Adipocyte (in vitro differentiated cells): Measurements from ENCODE around the gene ZNF532.

Experiments used
- DNase-seq: peaks from one replicate; pipeline ENCODE4 v3.0.0-alpha.2; 2015; ENCODE audit warnings: low read depth
- H3K27me3 ChIP-seq: replicated peaks from 2 replicates; pipeline ENCODE4 v1.7.0; 2013; ENCODE audit warnings: mild to moderate bottlenecking, low read length, moderate library complexity; ENCODE audit not compliant: control insufficient read depth, insufficient read depth
- H3K36me3 ChIP-seq: 2 replicates; pipeline ENCODE4 v1.7.0; 2013; ENCODE audit warnings: low read length, mild to moderate bottlenecking, moderate library complexity; ENCODE audit not compliant: control insufficient read depth, insufficient read depth, severe bottlenecking
- H3K4me1 ChIP-seq: 2 replicates; pipeline ENCODE4 v1.7.0; 2013; ENCODE audit warnings: mild to moderate bottlenecking, low read length, moderate library complexity; ENCODE audit not compliant: control insufficient read depth, insufficient read depth
- H3K4me3 ChIP-seq: 2 replicates; pipeline ENCODE4 v1.7.0; 2013; ENCODE audit warnings: mild to moderate bottlenecking, low read length, moderate library complexity
- H3K9ac ChIP-seq: 2 replicates; pipeline ENCODE4 v1.7.0; 2013; ENCODE audit warnings: mild to moderate bottlenecking, low read length, moderate library complexity
- H3K9me3 ChIP-seq: 2 replicates; pipeline ENCODE4 v1.7.0; 2013; ENCODE audit warnings: mild to moderate bottlenecking, low read length, moderate library complexity; ENCODE audit not compliant: control insufficient read depth

ZNF532 gene

GRCh38 chr18:58988600-58988999 lies 123.9 kb downstream of the ZNF532 start:
- no peak for DNase-seq

DNA sequence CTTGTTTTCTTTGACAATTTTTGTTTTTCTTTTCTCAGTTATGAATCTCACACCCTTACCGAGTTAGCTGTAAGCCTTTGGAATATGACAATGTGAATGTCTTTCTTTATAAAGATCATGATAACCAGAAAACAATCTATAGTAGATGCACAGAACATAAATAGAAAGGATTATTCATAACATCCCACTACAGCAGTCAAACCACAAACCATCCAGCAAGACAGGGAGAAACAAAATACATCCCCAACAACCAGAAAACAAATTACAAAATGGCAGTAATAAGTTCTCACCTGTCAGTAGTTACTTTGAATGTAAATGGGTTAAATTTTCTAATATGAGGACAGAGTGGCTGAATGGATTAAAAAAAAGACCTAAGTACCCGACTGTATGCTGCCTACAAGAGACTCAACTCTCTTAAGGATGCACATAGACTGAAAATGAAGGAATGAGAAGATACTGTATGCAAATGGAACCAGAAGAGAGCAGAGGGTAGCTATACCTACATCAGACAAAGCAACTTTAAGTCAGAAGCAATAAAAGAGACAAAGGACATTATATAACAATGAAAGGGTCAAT lies 124.6 kb downstream of the ZNF532 start:
- no peaks in the 10 kb centered on the region for H3K36me3 ChIP-seq
- no peaks in the 10 kb centered on the region for H3K27me3 ChIP-seq
- DNase-seq: no peak
- peaks cover 12% of the 10 kb centered on the region for H3K9me3 ChIP-seq
- no peak overlapping the region for H3K9ac ChIP-seq
- H3K4me3 ChIP-seq: no peak overlapping the region
- H3K4me1 ChIP-seq: peaks cover 21% of the 10 kb centered on the region

More at GRCh38 chr18:58988600-58988999, 123.9 kb downstream of the ZNF532 start:
- no peaks in the 10 kb centered on the region for H3K36me3 ChIP-seq
- no peak overlapping the region for H3K9ac ChIP-seq
- no peak overlapping the region for H3K4me3 ChIP-seq
- H3K9me3 ChIP-seq: peaks cover 12% of the 10 kb centered on the region
- H3K27me3 ChIP-seq: no peaks in the 10 kb centered on the region
- peaks cover 17% of the 10 kb centered on the region for H3K4me1 ChIP-seq

DNA sequence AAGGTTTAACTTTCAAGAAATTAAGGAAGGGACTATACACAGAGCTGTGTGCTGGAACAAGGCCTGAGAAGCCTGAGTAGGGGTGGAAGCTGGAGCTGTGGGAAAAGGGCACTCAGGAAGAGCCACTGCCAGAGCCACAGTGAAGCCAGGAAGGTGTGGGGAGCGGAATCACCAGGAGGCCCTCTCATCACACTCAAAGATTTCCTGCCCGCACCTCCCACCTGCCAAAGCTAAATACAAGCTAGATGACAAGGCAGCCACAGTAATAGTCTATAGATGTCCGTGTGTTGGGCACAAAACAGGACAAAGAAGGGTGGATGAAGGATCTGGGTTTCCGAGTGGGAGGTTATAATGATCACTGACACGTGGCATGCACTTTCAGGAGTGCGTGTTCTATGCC lies 126.0 kb downstream of the ZNF532 start:
- Histone ChIP-seq H3K9ac (no peak overlapping the region), H3K27me3 (no peaks in the 10 kb centered on the region), H3K36me3 (no peaks in the 10 kb centered on the region), H3K4me3 (no peak overlapping the region), H3K9me3 (peaks cover 12% of the 10 kb centered on the region), H3K4me1 (peaks cover 25% of the 10 kb centered on the region)
- no peak for DNase-seq

DNA sequence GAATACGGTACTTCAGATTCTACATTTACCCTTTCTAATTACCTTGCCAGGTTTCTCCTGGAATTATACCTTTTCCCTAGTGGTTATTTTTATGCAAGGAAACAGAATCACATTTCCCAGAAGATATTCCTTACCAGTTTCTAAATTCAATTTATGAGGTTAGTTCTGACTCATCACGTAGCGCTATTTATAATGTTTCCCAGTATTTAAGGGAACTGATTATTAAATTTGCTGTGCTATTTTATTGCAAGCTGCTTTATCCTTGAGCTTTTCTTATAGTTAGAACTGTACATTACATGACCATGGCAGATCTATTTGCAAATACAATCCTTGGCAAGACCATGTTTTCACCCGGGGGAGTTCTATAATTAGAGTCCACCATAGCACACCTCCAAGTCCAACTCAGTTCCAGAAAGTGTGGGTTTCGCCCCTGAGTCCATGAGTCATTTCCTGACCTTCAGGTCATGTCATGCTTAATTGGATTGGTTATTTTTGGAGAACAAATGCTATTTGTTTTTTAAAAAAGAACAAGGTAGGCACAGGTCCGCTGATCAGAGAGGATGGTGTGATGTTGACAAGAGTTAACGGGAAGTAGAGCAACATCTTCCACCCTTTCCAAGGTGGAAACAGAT lies 126.6 kb downstream of the ZNF532 start:
- H3K4me3 ChIP-seq: no peak overlapping the region
- peaks cover 12% of the 10 kb centered on the region for H3K9me3 ChIP-seq
- H3K9ac ChIP-seq: no peak overlapping the region
- DNase-seq: no peak
- peaks cover 30% of the 10 kb centered on the region for H3K4me1 ChIP-seq
- no peaks in the 10 kb centered on the region for H3K27me3 ChIP-seq
- H3K36me3 ChIP-seq: no peaks in the 10 kb centered on the region

DNA sequence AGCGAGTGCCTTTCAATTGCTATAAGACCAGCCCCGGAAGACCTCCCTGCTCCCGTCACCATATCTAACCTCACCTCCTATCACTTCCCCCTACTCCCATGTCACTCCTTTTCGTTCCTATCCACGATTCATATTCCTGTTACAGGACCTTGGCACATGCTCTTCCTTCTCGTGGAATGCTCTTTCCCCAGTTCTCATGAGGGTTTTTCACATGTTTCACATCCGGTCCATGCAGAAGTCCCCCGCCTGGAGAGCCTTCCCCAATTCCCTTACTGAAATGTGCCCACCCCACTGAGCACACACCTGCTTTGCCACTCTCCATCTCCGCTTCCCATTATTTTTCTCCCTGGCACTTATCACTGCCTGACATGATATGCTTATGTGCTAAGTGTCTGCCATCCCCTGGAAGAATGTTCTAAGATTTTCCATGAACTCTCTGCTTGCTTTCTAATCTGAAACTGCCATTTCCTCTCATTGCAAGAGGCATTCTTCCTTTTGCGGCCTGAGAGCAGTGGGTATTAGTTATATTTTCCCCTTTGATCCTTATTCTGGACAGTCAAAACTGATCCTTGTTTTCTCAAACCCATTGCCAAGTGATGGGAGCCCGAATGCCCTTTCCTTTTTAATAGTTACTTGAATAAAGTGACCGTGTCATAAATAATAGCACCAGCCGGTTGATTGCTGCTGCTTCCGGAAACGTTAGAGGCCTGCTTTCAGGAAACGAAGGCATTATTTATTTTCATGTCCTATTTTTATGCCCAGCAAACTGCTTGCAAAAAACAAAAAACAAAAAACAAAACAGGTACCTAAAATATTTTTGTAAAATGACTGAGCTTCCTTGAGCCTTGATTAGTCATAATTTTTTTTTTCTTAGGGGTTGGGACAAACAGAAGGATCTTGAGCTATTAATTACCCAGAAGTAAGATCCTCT lies 127.9 kb downstream of the ZNF532 start:
- DNase-seq: no peak
- H3K4me3 ChIP-seq: no peak overlapping the region
- H3K36me3 ChIP-seq: no peaks in the 10 kb centered on the region
- peaks cover 36% of the 10 kb centered on the region for H3K4me1 ChIP-seq
- peaks cover 12% of the 10 kb centered on the region for H3K9me3 ChIP-seq
- H3K27me3 ChIP-seq: no peaks in the 10 kb centered on the region
- H3K9ac ChIP-seq: no peak overlapping the region

DNA sequence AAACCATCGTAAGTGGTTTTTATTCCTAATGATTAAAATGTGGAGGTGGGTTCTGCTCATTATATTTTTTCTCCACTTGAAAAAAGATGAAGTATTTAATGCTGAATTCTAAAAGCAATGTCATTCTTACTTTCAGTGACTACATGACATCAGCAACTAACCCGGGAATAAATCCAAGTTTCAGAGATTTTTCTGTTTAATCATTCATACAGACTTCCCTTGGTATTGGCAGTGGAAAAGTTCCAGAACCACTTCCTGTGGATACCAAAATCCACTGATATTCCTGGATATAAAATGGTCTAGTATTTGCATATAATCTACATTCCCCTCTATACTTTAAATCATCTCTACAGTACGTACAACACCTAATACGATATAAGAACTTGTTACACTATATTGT lies 128.6 kb downstream of the ZNF532 start:
- Histone ChIP-seq H3K36me3 (no peaks in the 10 kb centered on the region), H3K4me1 (peaks cover 40% of the 10 kb centered on the region), H3K27me3 (no peaks in the 10 kb centered on the region), H3K9me3 (peaks cover 12% of the 10 kb centered on the region), H3K9ac (no peak overlapping the region), H3K4me3 (no peak overlapping the region)
- DNase-seq: peak; percentile 90

DNA sequence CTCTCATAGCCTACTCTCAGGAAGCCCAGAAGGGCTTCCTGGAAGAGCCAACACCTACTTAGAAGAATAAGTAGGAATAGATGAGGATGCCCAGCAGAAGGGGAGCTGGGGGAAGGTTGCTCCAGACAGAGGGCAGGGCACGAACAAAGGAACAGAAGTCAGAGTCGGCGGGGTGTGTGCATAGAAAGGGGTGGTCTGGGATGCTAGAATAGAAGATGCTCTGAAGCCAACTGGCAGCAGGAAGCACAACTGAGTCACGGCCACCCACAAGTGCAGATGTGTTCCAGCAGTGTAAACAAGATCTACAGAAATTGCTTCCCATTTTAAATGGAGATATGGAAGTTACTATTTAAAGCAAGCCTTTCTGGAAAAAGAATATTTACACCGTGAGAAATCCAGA lies 131.0 kb downstream of the ZNF532 start:
- peaks cover 49% of the 10 kb centered on the region for H3K4me1 ChIP-seq
- no peaks in the 10 kb centered on the region for H3K9me3 ChIP-seq
- DNase-seq: no peak
- H3K4me3 ChIP-seq: no peak overlapping the region
- no peak overlapping the region for H3K9ac ChIP-seq
- no peaks in the 10 kb centered on the region for H3K27me3 ChIP-seq
- no peaks in the 10 kb centered on the region for H3K36me3 ChIP-seq

DNA sequence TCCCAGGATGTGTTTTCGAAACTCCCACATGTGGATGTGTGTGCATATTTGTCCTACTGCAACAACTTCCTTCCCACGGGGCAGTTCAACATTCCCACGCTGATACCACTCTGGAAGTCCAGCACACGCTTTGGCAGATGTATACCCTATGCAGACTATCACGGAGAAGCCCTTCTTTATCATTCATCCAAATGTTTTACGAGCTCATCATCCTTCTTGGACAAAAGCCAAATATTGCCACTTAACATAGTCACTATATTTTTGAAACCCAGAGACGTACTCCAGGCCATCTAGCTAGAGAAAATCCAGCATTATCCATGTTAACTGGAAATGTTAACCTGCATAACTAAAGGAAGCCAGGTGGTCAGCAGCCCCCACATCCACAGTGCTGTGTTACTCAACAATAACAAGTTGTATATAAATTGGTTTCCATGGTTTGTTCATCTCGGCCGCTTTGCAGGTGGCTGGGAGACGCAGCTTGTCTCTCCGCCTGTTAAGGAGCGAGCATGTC lies 131.5 kb downstream of the ZNF532 start:
- Histone ChIP-seq H3K4me1 (peaks cover 47% of the 10 kb centered on the region), H3K4me3 (no peak overlapping the region), H3K9ac (no peak overlapping the region), H3K9me3 (no peaks in the 10 kb centered on the region), H3K27me3 (no peaks in the 10 kb centered on the region), H3K36me3 (no peaks in the 10 kb centered on the region)
- DNase-seq: peak; percentile 71

DNA sequence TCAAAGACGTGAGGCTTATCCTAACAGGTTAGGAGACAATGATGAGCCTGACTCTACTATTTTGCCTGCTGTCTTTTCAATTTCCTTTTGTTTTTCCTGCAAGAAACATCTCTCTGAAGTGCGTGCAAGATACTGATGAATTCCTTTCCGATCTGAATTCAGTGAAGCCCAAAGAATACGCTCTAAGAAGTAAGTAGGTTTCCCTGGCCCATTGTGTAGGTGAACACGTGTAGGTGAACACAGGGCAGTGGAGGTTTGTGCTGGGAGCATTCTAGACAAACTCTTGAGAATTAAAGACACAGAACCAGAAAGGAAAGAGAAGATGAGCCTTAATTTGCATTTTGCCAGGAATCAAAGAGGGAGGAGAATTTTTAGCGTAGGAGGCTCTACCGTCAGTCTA lies 132.0 kb downstream of the ZNF532 start:
- peaks cover 44% of the 10 kb centered on the region for H3K4me1 ChIP-seq
- no peaks in the 10 kb centered on the region for H3K36me3 ChIP-seq
- H3K27me3 ChIP-seq: no peaks in the 10 kb centered on the region
- no peak overlapping the region for H3K4me3 ChIP-seq
- no peak overlapping the region for H3K9ac ChIP-seq
- H3K9me3 ChIP-seq: no peaks in the 10 kb centered on the region
- DNase-seq: no peak

DNA sequence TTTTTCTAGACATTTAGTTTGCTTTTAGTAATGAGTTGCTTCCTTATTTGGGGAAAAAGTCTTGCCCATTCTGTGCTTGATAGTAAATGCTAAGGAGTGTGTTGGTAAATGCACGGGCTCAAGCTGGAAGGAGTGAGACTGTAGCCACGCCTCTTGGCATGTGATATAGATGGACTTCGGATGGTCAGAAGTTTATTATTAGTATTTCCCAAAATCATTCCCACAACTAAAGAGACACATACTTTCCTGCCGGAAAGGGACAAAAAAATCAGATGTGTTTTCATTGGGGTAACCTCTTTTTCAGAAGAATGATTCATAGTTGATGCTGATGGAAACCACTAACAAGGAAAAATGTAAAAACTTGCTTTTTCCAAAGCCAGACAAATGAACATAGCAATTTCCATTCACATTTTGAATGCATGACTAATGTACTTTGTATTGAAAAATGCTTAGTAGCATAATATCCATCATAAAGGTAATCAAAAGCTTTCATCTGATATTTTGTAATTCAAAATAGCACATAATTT lies 133.2 kb downstream of the ZNF532 start:
- no peak overlapping the region for H3K4me3 ChIP-seq
- H3K9ac ChIP-seq: peak overlapping the region; percentile 77
- no peaks in the 10 kb centered on the region for H3K9me3 ChIP-seq
- peak; percentile 86 for DNase-seq
- peaks cover 38% of the 10 kb centered on the region for H3K4me1 ChIP-seq
- H3K36me3 ChIP-seq: no peaks in the 10 kb centered on the region
- no peaks in the 10 kb centered on the region for H3K27me3 ChIP-seq
